ENCODE results near the gene NTM. TPM values are rescaled to one million over a fixed set of nuclear protein-coding genes. Genes with fewer than 3 reads are reported as not detected.

The NTM gene
- total RNA-seq, 1 experiment from 2014 or later: 9.9 TPM

GRCh38 chr11:132347156-132348090, 977.0 kb downstream of the NTM start:
- Histone ChIP-seq H3T11ph (ENCODE audit: low read length) (no peak overlapping the region), H3K27ac (ENCODE audit: insufficient read length, low read depth, low read length) (no peak overlapping the region), H2BK15ac (ENCODE audit: low read depth, low read length) (no peak overlapping the region), H3K79me2 (ENCODE audit: insufficient read depth, low read length) (no peaks in the 10 kb centered on the region), H3K4ac (ENCODE audit: low read depth, low read length) (no peak overlapping the region), H3K4me2 (ENCODE audit: insufficient read depth, insufficient read length, low read length) (no peak overlapping the region), H3K79me1 (ENCODE audit: insufficient read depth, low read depth, low read length, poor library complexity, severe bottlenecking) (no peaks in the 10 kb centered on the region), H3K4me1 (ENCODE audit: insufficient read depth, low read length) (no peaks in the 10 kb centered on the region), H2BK12ac (ENCODE audit: insufficient read length, low read depth, low read length) (no peak overlapping the region), H4K5ac (ENCODE audit: insufficient read length, low read depth, low read length) (no peak overlapping the region), H3K14ac (ENCODE audit: insufficient read depth, low read length) (no peak overlapping the region), H3K9ac (ENCODE audit: extremely low read depth, insufficient read length, low read length) (no peak overlapping the region), H2BK20ac (ENCODE audit: low read depth, low read length, poor library complexity, severe bottlenecking) (no peak overlapping the region), H3K23me2 (ENCODE audit: insufficient read length, low read depth, low read length, poor library complexity, severe bottlenecking) (no peaks in the 10 kb centered on the region), H3K9me3 (ENCODE audit: control insufficient read depth, low read depth, low read length) (no peaks in the 10 kb centered on the region), H2AFZ (ENCODE audit: low read length) (no peak overlapping the region), H3K18ac (ENCODE audit: insufficient read length, low read depth, low read length) (no peak overlapping the region), H3K56ac (ENCODE audit: insufficient read length, low read depth, low read length) (no peak overlapping the region), H2BK5ac (ENCODE audit: insufficient read length, low read length) (no peak overlapping the region), H4K91ac (ENCODE audit: insufficient read length, low read depth, low read length) (no peak overlapping the region), H3K27me3 (ENCODE audit: insufficient read depth, low read length) (no peaks in the 10 kb centered on the region), H4K8ac (replicated peaks; ENCODE audit: insufficient read length, low read depth, low read length) (no peak overlapping the region), H2AK5ac (ENCODE audit: insufficient read length, low read length) (no peak overlapping the region), H3K23ac (ENCODE audit: insufficient read length, low read depth, low read length) (no peak overlapping the region), H2BK120ac (ENCODE audit: low read depth, low read length, poor library complexity, severe bottlenecking) (no peak overlapping the region), H4K20me1 (ENCODE audit: control insufficient read depth, insufficient read depth, insufficient read length) (no peaks in the 10 kb centered on the region)
- Mint-ChIP-seq H3K9me3 (no peaks in the 10 kb centered on the region; a peak in 1 of 5 replicates), H3K4me1 (peaks cover 13 to 16% of the 10 kb centered on the region in 2 experiments), H3K36me3 (ENCODE audit: insufficient read depth in 1 of 3, low read depth in 3 of 3) (no peaks in the 10 kb centered on the region), H3K27me3 (ENCODE audit: low read depth) (peaks cover 16% of the 10 kb centered on the region), H3K27ac (no peak overlapping the region), H3K4me3 (no peak overlapping the region)
- DNase-seq: peak; percentile 41
- no CpG with 5 or more reads among the region's 22 CpGs for WGBS (ENCODE audit: extremely low coverage, insufficient read length, low lambda C conversion rate)
- TF ChIP-seq, protein P1, sequence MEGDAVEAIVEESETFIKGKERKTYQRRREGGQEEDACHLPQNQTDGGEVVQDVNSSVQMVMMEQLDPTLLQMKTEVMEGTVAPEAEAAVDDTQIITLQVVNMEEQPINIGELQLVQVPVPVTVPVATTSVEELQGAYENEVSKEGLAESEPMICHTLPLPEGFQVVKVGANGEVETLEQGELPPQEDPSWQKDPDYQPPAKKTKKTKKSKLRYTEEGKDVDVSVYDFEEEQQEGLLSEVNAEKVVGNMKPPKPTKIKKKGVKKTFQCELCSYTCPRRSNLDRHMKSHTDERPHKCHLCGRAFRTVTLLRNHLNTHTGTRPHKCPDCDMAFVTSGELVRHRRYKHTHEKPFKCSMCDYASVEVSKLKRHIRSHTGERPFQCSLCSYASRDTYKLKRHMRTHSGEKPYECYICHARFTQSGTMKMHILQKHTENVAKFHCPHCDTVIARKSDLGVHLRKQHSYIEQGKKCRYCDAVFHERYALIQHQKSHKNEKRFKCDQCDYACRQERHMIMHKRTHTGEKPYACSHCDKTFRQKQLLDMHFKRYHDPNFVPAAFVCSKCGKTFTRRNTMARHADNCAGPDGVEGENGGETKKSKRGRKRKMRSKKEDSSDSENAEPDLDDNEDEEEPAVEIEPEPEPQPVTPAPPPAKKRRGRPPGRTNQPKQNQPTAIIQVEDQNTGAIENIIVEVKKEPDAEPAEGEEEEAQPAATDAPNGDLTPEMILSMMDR (conservative IDR thresholded peaks at IDR 0.05): no peak
